ENCODE data around the gene B9D1. TPM values are rescaled to one million over a fixed set of nuclear protein-coding genes. Genes with fewer than 3 reads are reported as not detected.

The B9D1 gene
- total and polyA plus RNA-seq, 2 experiments from 2014 or later: 35.2 to 63.5 TPM

- TF ChIP-seq ZNF462 (CRISPR knock-in tag; IDR thresholded peaks at IDR 0.05) (no peak), CREB1 (CRISPR knock-in tag; IDR thresholded peaks at IDR 0.05; ENCODE audit: low read depth) (no peak), JUNB (IDR thresholded peaks at IDR 0.05; ENCODE audit: unreplicated experiment) (no peak), EZH2phosphoT487 (IDR thresholded peaks at IDR 0.05; ENCODE audit: unreplicated experiment) (no peak), POLR2AphosphoS5 (IDR thresholded peaks at IDR 0.05; ENCODE audit: low read depth) (no peak), NANOG (IDR thresholded peaks at IDR 0.05; ENCODE audit: borderline replicate concordance) (no peak), REST (IDR thresholded peaks at IDR 0.05; ENCODE audit: unreplicated experiment) (no peak)
Observed at GRCh38 chr17:19357351-19357750, 5.2 kb downstream of the B9D1 start (continued).
